ENCODE measurements around the gene SRSF4. TPM values are rescaled to one million over a fixed set of nuclear protein-coding genes. Genes with fewer than 3 reads are reported as not detected.

Gene SRSF4
- total and polyA plus RNA-seq, 2 donors (not counting 1 experiment from before 2014, with no cell fraction given) = 51.4 to 61.9 TPM

DNA sequence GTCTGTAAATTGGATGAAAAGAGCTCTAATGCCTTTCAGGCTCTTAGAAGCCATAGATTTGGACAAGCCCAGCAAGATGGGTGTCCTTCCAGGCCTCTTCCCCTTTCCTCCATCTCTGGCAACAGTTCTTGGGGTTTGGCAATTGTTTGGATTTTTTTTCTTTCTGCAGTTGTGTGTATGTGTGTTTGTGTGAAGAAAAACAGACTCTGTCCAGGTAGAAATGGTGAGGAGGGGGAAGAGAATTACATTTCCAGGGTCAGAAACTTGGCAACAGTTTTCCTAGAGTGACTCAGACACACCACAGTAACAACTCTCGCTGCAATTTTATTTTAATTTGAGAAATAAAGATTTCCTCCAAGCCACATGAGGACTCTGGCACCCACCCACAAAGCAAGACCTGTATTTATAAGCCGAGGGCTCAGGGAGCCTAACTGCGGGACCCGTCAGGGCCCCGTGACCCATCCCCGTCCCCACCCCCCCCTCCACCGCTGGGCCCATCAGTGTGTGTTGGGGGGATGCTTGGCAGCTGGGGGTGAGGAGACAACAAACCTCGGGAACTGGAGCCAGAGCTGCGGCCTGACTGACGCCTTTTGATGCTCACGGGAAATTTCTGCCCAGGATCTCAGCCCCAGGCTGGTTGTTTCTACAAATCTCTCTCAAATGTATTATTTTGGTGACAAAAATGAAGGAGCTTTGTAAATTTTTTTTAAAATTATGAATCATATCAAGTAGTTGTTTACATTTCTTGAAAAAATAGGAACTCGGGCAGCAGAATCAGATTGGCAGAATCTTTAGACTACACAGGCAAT lies 62.4 kb downstream of the SRSF4 start:
- TF ChIP-seq EZH2 (IDR thresholded peaks at IDR 0.05; ENCODE audit: low read length, missing control alignments) = no peak
- TF ChIP-seq, protein P1, sequence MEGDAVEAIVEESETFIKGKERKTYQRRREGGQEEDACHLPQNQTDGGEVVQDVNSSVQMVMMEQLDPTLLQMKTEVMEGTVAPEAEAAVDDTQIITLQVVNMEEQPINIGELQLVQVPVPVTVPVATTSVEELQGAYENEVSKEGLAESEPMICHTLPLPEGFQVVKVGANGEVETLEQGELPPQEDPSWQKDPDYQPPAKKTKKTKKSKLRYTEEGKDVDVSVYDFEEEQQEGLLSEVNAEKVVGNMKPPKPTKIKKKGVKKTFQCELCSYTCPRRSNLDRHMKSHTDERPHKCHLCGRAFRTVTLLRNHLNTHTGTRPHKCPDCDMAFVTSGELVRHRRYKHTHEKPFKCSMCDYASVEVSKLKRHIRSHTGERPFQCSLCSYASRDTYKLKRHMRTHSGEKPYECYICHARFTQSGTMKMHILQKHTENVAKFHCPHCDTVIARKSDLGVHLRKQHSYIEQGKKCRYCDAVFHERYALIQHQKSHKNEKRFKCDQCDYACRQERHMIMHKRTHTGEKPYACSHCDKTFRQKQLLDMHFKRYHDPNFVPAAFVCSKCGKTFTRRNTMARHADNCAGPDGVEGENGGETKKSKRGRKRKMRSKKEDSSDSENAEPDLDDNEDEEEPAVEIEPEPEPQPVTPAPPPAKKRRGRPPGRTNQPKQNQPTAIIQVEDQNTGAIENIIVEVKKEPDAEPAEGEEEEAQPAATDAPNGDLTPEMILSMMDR (conservative IDR thresholded peaks at IDR 0.05 in 1 of 2, IDR thresholded peaks at IDR 0.05 in 1 of 2; ENCODE audit: low read depth in 1 of 2, low read length in 2 of 2) = no peak
- Histone ChIP-seq H3K36me3 (ENCODE audit: control insufficient read depth, insufficient read depth, low read length) (peaks cover 7% of the 10 kb centered on the region), H3K9ac (ENCODE audit: insufficient read depth, low read length) (no peak overlapping the region), H3K4me2 (ENCODE audit: extremely low read depth, insufficient read depth, low read length) (no peak overlapping the region), H3K27me3 (ENCODE audit: control insufficient read depth, insufficient read depth, low read length) (no peaks in the 10 kb centered on the region), H2AFZ (ENCODE audit: low read length) (no peak overlapping the region), H3K79me2 (ENCODE audit: control insufficient read depth, insufficient read depth, low read length) (peaks cover 24% of the 10 kb centered on the region), H3K9me3 (ENCODE audit: control insufficient read depth, insufficient read depth, low read depth, low read length) (no peaks in the 10 kb centered on the region), H3K4me1 (ENCODE audit: control insufficient read depth, extremely low read depth, insufficient read depth, low read length) (peaks cover 9% of the 10 kb centered on the region), H4K20me1 (ENCODE audit: control insufficient read depth, extremely low read depth, insufficient read depth, low read length) (no peaks in the 10 kb centered on the region), H3K27ac (ENCODE audit: insufficient read depth, low read length) (no peak overlapping the region), H3K4me3 (replicated peaks in 1 of 4; ENCODE audit: control extremely low read depth in 1 of 4, insufficient read depth in 1 of 4, low read depth in 3 of 4, low read length in 4 of 4) (no peak overlapping the region)
- DNase-seq (ENCODE audit: low read depth in 2 of 2) = peak in 1 of 2 donors; percentile 35

DNA sequence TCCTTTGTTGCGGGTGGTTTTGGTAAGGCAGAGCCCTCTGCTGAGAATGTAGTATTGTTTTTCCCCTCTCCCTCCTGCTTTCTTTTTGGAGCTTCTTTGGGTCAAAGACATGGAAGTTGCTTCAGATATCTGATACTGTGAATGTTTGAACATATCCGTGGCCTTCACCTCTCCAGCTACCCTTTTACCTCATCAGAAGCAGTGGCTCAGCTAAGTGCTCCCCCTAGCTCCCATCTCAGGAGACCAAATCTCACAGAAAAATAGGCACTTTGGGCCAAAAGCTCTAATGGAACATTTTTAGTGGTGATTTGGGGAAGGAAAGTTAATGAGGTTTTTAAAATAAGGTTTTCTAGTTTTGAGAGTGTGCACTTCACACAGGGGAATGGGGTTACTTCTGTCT lies 64.3 kb downstream of the SRSF4 start:
- Histone ChIP-seq H3K9me3 (ENCODE audit: control insufficient read depth, insufficient read depth, low read depth, low read length) (no peaks in the 10 kb centered on the region), H4K20me1 (ENCODE audit: control insufficient read depth, extremely low read depth, insufficient read depth, low read length) (no peaks in the 10 kb centered on the region), H3K4me2 (ENCODE audit: extremely low read depth, insufficient read depth, low read length) (no peak overlapping the region), H3K4me1 (ENCODE audit: control insufficient read depth, extremely low read depth, insufficient read depth, low read length) (peaks cover 9% of the 10 kb centered on the region), H3K27me3 (ENCODE audit: control insufficient read depth, insufficient read depth, low read length) (no peaks in the 10 kb centered on the region), H3K36me3 (ENCODE audit: control insufficient read depth, insufficient read depth, low read length) (peaks cover 7% of the 10 kb centered on the region), H3K27ac (ENCODE audit: insufficient read depth, low read length) (no peak overlapping the region), H3K9ac (ENCODE audit: insufficient read depth, low read length) (no peak overlapping the region), H2AFZ (ENCODE audit: low read length) (no peak overlapping the region), H3K79me2 (ENCODE audit: control insufficient read depth, insufficient read depth, low read length) (peaks cover 20% of the 10 kb centered on the region), H3K4me3 (replicated peaks in 1 of 4; ENCODE audit: control extremely low read depth in 1 of 4, insufficient read depth in 1 of 4, low read depth in 3 of 4, low read length in 4 of 4) (no peak overlapping the region)
- TF ChIP-seq, protein P1 (conservative IDR thresholded peaks at IDR 0.05 in 1 of 2, IDR thresholded peaks at IDR 0.05 in 1 of 2; ENCODE audit: low read depth in 1 of 2, low read length in 2 of 2) = peak; percentile 29 to 45
- no peak for TF ChIP-seq EZH2 (IDR thresholded peaks at IDR 0.05; ENCODE audit: low read length, missing control alignments)
- no peak for DNase-seq (ENCODE audit: low read depth in 2 of 2)

DNA sequence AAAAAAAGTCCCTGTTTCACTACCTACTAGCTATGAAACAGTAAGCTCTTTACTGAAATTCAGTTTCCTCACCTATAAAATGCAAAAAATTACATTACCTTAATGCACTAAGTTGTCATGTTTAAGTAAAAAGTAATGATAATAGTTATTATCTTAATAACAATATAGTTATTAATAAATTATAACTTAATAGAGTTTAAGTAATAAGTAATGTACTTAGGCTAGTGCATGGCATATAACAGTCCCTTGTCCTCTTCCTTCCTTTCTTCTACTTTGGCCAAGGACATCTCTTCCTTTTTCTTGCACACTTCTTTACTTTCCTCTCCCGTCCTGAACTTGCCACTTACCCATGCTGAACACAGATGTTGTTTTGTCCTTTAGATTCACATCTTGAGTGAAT lies 67.0 kb downstream of the SRSF4 start:
- H3K4me2 ChIP-seq (ENCODE audit: extremely low read depth, insufficient read depth, low read length) = no peak overlapping the region
- no peak overlapping the region for H3K9ac ChIP-seq (ENCODE audit: insufficient read depth, low read length)
- H3K36me3 ChIP-seq (ENCODE audit: control insufficient read depth, insufficient read depth, low read length) = no peaks in the 10 kb centered on the region
- no peak overlapping the region for H2AFZ ChIP-seq (ENCODE audit: low read length)
- H3K79me2 ChIP-seq (ENCODE audit: control insufficient read depth, insufficient read depth, low read length) = no peaks in the 10 kb centered on the region
- no peaks in the 10 kb centered on the region for H3K9me3 ChIP-seq (ENCODE audit: control insufficient read depth, insufficient read depth, low read depth, low read length)
- no peaks in the 10 kb centered on the region for H3K27me3 ChIP-seq (ENCODE audit: control insufficient read depth, insufficient read depth, low read length)
- no peak overlapping the region for H3K27ac ChIP-seq (ENCODE audit: insufficient read depth, low read length)
- no peaks in the 10 kb centered on the region for H3K4me1 ChIP-seq (ENCODE audit: control insufficient read depth, extremely low read depth, insufficient read depth, low read length)
- no peaks in the 10 kb centered on the region for H4K20me1 ChIP-seq (ENCODE audit: control insufficient read depth, extremely low read depth, insufficient read depth, low read length)
- no peak for TF ChIP-seq EZH2 (IDR thresholded peaks at IDR 0.05; ENCODE audit: low read length, missing control alignments)
- TF ChIP-seq, protein P1 (conservative IDR thresholded peaks at IDR 0.05 in 1 of 2, IDR thresholded peaks at IDR 0.05 in 1 of 2; ENCODE audit: low read depth in 1 of 2, low read length in 2 of 2) = no peak
- H3K4me3 ChIP-seq (replicated peaks in 1 of 4; ENCODE audit: control extremely low read depth in 1 of 4, insufficient read depth in 1 of 4, low read depth in 3 of 4, low read length in 4 of 4) = no peak overlapping the region
- DNase-seq (ENCODE audit: low read depth in 2 of 2) = no peak

Measured in fibroblast of lung (primary cell).